GM12878 (cell line): Measurements from ENCODE around the gene ETV4. TPM values are rescaled to one million over a fixed set of nuclear protein-coding genes. Genes with fewer than 3 reads are reported as not detected.

Experiments used
- ATAC-seq: fragments of 200-7000 bp; cut with Tn5 transposase; 3 replicates; pipeline ENCODE4 v1.9.1; 2020; ENCODE audit warnings: mild to moderate bottlenecking, moderate library complexity
- BruUV-seq: library from RNA; stranded (reverse); fragments of 400-500 nt; replicated peaks from 2 replicates; lab custom pipeline; 2021; lab: Mats Ljungman, UMichigan
- CTCF ChIA-PET: fragments of 300-600 bp; sonication (Branson Sonifier 250); formaldehyde crosslinking; extraction: SDS; loops from one replicate; lab custom pipeline; 2021; ENCODE audit warnings: inconsistent platforms; lab: Yijun Ruan, JAX
- POLR2A ChIA-PET: fragments of 350-600 bp; formaldehyde crosslinking; extraction: SDS; loops from one replicate; lab custom pipeline; 2021; ENCODE audit warnings: inconsistent platforms; lab: Charles Lee
- RAD21 ChIA-PET: fragments of 300-600 bp; sonication (Branson Sonifier 250); formaldehyde crosslinking; loops from one replicate; lab custom pipeline; 2023; ENCODE audit warnings: antibody characterized with exemption; ENCODE audit not compliant: unreplicated experiment; lab: Charles Lee
- SMC1A ChIA-PET: fragments of 300-600 bp; sonication (Branson Sonifier 250); formaldehyde crosslinking; loops from one replicate; lab custom pipeline; 2023; ENCODE audit not compliant: unreplicated experiment, uncharacterized antibody; lab: Charles Lee
- DNase-seq: peaks from one replicate; pipeline ENCODE4 v3.0.0-alpha.2; 2011; ENCODE audit warnings: low read depth, low spot score
- FAIRE-seq: peaks from 3 replicates; lab custom pipeline; 2011; peaks lifted over from hg19 to GRCh38; lab: Jason Lieb, UNC
- H2AFZ ChIP-seq: 2 replicates; pipeline ENCODE4 v1.6.0; 2011; ENCODE audit warnings: low read depth, low read length, control low read depth; ENCODE audit not compliant: control insufficient read depth
- H3K27ac ChIP-seq: 2 replicates; pipeline ENCODE4 v1.5.1; 2011; ENCODE audit warnings: control low read depth; ENCODE audit not compliant: control insufficient read depth, insufficient read depth
- H3K27me3 ChIP-seq, 2 experiments: replicated peaks in 1 of 2; 2 replicates each; pipeline versions ENCODE4 v1.6.0 to v1.6.1; 2011; ENCODE audit warnings: low read length in 1 of 2; ENCODE audit not compliant: control insufficient read depth in 2 of 2, insufficient read depth in 2 of 2
- H3K36me3 ChIP-seq, 2 experiments: 2 replicates each; pipeline ENCODE4 v1.5.1; 2011; ENCODE audit warnings: low read length in 1 of 2; ENCODE audit not compliant: control insufficient read depth in 2 of 2, insufficient read depth in 2 of 2
- H3K4me1 ChIP-seq: 2 replicates; pipeline ENCODE4 v1.6.1; 2011; ENCODE audit warnings: mild to moderate bottlenecking, low read length, moderate library complexity, mixed read lengths; ENCODE audit not compliant: control insufficient read depth, insufficient read depth
- H3K4me2 ChIP-seq: 2 replicates; pipeline ENCODE4 v1.6.0; 2011; ENCODE audit warnings: control low read depth; ENCODE audit not compliant: control insufficient read depth, insufficient read depth
- H3K4me3 ChIP-seq: fragments of 200-600 bp; sonication (generic); 2 replicates; pipeline ENCODE4 v1.5.1; 2016
- H3K79me2 ChIP-seq: 2 replicates; pipeline ENCODE4 v1.6.0; 2011; ENCODE audit warnings: low read length; ENCODE audit not compliant: control insufficient read depth, insufficient read depth
- H3K9ac ChIP-seq: 2 replicates; pipeline ENCODE4 v1.8.0; 2011; ENCODE audit warnings: low read length, control low read depth, mixed read lengths; ENCODE audit not compliant: control insufficient read depth, insufficient read depth
- H3K9me3 ChIP-seq: replicated peaks from 3 replicates; pipeline ENCODE4 v1.5.1; 2011; ENCODE audit warnings: mild to moderate bottlenecking, low read length; ENCODE audit not compliant: control insufficient read depth, insufficient read depth
- H4K20me1 ChIP-seq: 2 replicates; pipeline ENCODE4 v1.6.0; 2011; ENCODE audit not compliant: control insufficient read depth, insufficient read depth
- ATF7 ChIP-seq: fragments of 450-650 bp; IDR thresholded peaks from 2 replicates; pipeline ENCODE4 v1.6.1; 2016; ENCODE audit warnings: low read depth, mild to moderate bottlenecking
- BHLHE40 ChIP-seq, 2 experiments: fragments of 450-650 bp in 1 of 2; IDR thresholded peaks; 2 replicates each; pipeline ENCODE4 v1.6.1; 2011 to 2017; ENCODE audit warnings: low read depth in 2 of 2, borderline replicate concordance in 1 of 2, improper control_type of control experiment in 1 of 2, low read length in 1 of 2, mild to moderate bottlenecking in 1 of 2
- EED ChIP-seq: sonication (generic); IDR thresholded peaks from 2 replicates; pipeline ENCODE4 v1.6.1; 2016; ENCODE audit warnings: antibody characterized with exemption, low read depth
- EGR1 ChIP-seq, 2 experiments: IDR thresholded peaks; 1 replicate in 1 of 2; 2 replicates in 1 of 2; pipeline ENCODE4 v1.6.1; 2011 to 2012; ENCODE audit warnings: low read depth in 2 of 2, low read length in 2 of 2, borderline replicate concordance in 1 of 2, mild to moderate bottlenecking in 1 of 2, moderate library complexity in 1 of 2
- NFXL1 ChIP-seq: fragments of 450-650 bp; IDR thresholded peaks from 2 replicates; pipeline ENCODE4 v1.6.1; 2017; ENCODE audit warnings: antibody characterized with exemption, mild to moderate bottlenecking, borderline replicate concordance
- NR2C1 ChIP-seq: fragments of 450-650 bp; IDR thresholded peaks from 2 replicates; pipeline ENCODE4 v1.6.1; 2017; ENCODE audit warnings: antibody characterized with exemption, mild to moderate bottlenecking, moderate library complexity
- PKNOX1 ChIP-seq: fragments of 450-650 bp; IDR thresholded peaks from 2 replicates; pipeline ENCODE4 v1.6.1; 2016; ENCODE audit warnings: mild to moderate bottlenecking
- PML ChIP-seq: IDR thresholded peaks from 2 replicates; pipeline ENCODE4 v1.6.1; 2012; ENCODE audit warnings: low read length, inconsistent platforms
- RCOR1 ChIP-seq: conservative IDR thresholded peaks from 2 replicates; pipeline ENCODE4 v1.6.1; 2012; ENCODE audit warnings: low read depth, low read length, improper control_type of control experiment
- SKIL ChIP-seq: fragments of 450-650 bp; IDR thresholded peaks from 2 replicates; pipeline ENCODE4 v1.6.1; 2017; ENCODE audit warnings: mild to moderate bottlenecking, low read depth, inconsistent platforms; ENCODE audit not compliant: poor library complexity, severe bottlenecking
- SMARCA5 ChIP-seq: fragments of 450-650 bp; IDR thresholded peaks from 2 replicates; pipeline ENCODE4 v1.6.1; 2017; ENCODE audit warnings: mild to moderate bottlenecking
- TARDBP ChIP-seq: IDR thresholded peaks from 2 replicates; pipeline ENCODE4 v1.6.1; 2016; ENCODE audit warnings: borderline replicate concordance
- ZZZ3 ChIP-seq: IDR thresholded peaks from 2 replicates; pipeline ENCODE4 v1.6.1; 2011; ENCODE audit warnings: low read depth; ENCODE audit not compliant: control insufficient read depth, insufficient read length
- WGBS: methylation state at CpG from one replicate; pipeline ENCODE4 v1.1.6; 2016; ENCODE audit warnings: low lambda C conversion rate; ENCODE audit not compliant: insufficient replicate concordance, insufficient coverage; ENCODE audit errors: missing lambda C conversion rate; 5-methylcytosine and 5-hydroxymethylcytosine counted together
- in situ Hi-C: fragments of 300-500 bp; cut with MboI; formaldehyde crosslinking; loops from 9 replicates; pipeline ENCODE4 v1.14.3; 2018; ENCODE audit warnings: mixed read lengths
- intact Hi-C: fragments of 100-400 bp; cut with micrococcal nuclease; formaldehyde crosslinking; loops from one replicate; pipeline ENCODE4 v1.14.2; 2022; ENCODE audit not compliant: unreplicated experiment
- polyA plus RNA-seq, 11 experiments: library from polyadenylated mRNA; depleted of rRNA in 4 of 11; unstranded in 6 of 11; stranded (reverse) in 5 of 11; fragments of >200 nt; fragmentation: Nextera tagmentation in 4 of 11; fragmentation: Illumina TruSeq in 1 of 11; extraction: Ambion mirVana in 4 of 11; extraction: Trizol in 1 of 11; gene quantifications; 1 replicate in 1 of 11; 2 replicates in 10 of 11; pipeline versions ENCODE4 v1.2.1 to v1.2.3, GENCODE V29; 2011 to 2016; ENCODE audit warnings: inconsistent platforms in 2 of 11, missing spikeins in 2 of 11, low read depth in 1 of 11
- total RNA-seq, 4 experiments: library from RNA; depleted of rRNA in 3 of 4; stranded (reverse); fragments of >200 nt in 3 of 4; fragmentation: Illumina TruSeq in 1 of 4; extraction: Trizol in 1 of 4; gene quantifications; 2 replicates each; pipeline versions ENCODE4 v1.2.1 to v1.2.3, GENCODE V29; 2013 to 2021

ETV4 gene
- total and polyA plus RNA-seq, 10 of the 15 experiments (the other 5 are each of a cell fraction or from before 2014, with no cell fraction given) = 0.19 to 14.5 (median 1.8) TPM

GRCh38 chr17:43546319-43547188 is at the start of gene ETV4 (continued):
- TF ChIP-seq PKNOX1 (peak; percentile 79), NR2C1 (no peak), EGR1 (IDR thresholded peaks at IDR 0.05; ENCODE audit: borderline replicate concordance in 1 of 2, low read depth in 2 of 2, low read length in 2 of 2) (peak in 1 of 2 experiments; percentile 43; a peak in 2 of 3 replicates), NFXL1 (no peak), EED (0 out of 2 replicates have a peak, but pooled peaks have one; percentile 4), BHLHE40 (IDR thresholded peaks at IDR 0.05; ENCODE audit: borderline replicate concordance in 1 of 2, low read depth in 2 of 2, low read length in 1 of 2) (0 out of 4 replicates have a peak, but pooled peaks of 1 of the 2 experiments have one; percentile 3)
- TF ChIP-seq, all 136 proteins: peak for 7

- in situ Hi-C loops = no loop called here
- Histone ChIP-seq H3K4me1 (no peaks in the 10 kb centered on the region), H4K20me1 (no peaks in the 10 kb centered on the region), H3K27me3 (no peaks in the 10 kb centered on the region), H3K4me3 (no peak overlapping the region), H3K9me3 (no peaks in the 10 kb centered on the region), H2AFZ (no peak overlapping the region), H3K4me2 (no peak overlapping the region), H3K79me2 (no peaks in the 10 kb centered on the region), H3K36me3 (no peaks in the 10 kb centered on the region), H3K27ac (no peak overlapping the region), H3K9ac (no peak overlapping the region)
- no peak for TF ChIP-seq ATF7
- no peak for TF ChIP-seq SKIL
- no peak for TF ChIP-seq TARDBP
- TF ChIP-seq ZZZ3 = no peak
- no peak for TF ChIP-seq SMARCA5
- TF ChIP-seq PML = no peak
- TF ChIP-seq RCOR1 = no peak
- ChIA-PET RAD21 (no interaction called here), POLR2A (no interaction called here), SMC1A (no interaction called here), CTCF (no interaction called here)
- DNase-seq (no peak), FAIRE-seq (no peak), ATAC-seq (no peak)
- intact Hi-C loops = no loop called here
- 62% methylated on average over 4 of the region's 4 CpGs for WGBS
- BruUV-seq = no TSS peak
Measured at GRCh38 chr17:43595466-43595865, 49.3 kb upstream of the ETV4 start.
